GM21367 (cell line): ENCODE data around the gene MAD2L2.

ENCODE experiments used
- ATAC-seq: cut with Tn5 transposase; IDR thresholded peaks from one replicate; pipeline ENCODE4 v1.9.1; 2021; ENCODE audit not compliant: unreplicated experiment

MAD2L2 gene

DNA sequence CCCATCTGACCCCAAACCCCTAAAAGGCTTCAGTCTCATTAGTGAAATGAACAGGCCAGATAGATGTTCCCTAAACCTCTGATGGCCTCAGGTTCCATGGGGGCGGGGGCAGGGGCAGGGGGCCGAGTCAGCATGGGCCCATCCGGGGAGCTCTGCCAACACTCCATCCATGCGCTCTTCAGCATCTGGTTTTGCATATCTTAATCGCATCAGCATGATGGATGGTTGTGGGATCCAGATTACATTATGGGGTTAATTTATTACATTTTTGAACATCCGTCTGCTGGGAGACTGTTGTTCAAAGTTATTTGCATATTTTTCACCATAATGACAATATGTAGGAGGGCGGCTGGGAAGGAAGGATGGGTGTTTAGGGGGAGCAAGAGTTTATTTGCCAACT, 3.1 kb upstream of the MAD2L2 start:
- ATAC-seq, result no peak

DNA sequence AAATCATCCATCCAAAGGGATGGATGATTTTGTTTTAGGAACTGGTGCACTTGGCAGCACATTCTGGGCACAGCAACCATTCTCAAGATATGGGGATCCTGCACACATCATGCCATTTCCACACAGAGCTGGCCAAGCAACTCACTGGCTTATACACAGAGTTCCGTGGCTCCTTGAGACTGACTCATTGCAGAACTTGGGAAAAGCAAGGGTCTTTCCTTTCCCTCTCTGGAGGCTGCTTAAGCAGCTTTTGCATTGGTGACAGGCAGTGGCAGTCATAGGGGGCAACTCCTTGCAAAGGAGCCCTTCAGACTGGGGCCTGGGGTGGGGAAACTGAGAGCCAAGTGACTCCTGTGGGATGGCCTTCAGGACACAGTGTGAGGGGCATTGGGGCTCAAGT, 1.9 kb upstream of the MAD2L2 start:
- ATAC-seq, result no peak

DNA sequence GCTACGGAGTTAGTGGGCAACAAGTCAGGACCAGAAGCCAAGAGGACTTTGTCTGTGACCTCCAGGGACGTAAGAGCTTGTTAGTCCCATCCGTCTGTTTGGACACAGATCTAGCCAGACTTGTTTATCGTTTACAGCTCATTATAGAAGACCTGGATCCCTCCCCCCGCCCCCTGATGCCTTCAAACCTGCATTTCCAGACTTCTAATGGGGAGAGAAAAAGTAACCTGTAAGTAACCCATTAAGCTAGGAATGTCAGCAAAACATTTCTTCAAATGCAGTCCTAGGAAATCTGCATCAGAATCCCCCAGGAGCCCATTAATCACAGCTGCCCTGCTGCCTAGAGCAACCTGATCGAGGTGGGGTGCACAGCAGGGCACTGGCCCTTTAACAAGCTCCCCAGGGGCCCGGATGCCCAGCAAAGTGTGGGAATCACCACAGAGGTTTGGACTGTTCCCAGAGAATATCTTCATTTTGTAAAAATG, 1.4 kb upstream of the MAD2L2 start:
- ATAC-seq, result no peak

GRCh38 chr1:11680270-11681070, 478 bp downstream of the MAD2L2 start:
- no peak for ATAC-seq

DNA sequence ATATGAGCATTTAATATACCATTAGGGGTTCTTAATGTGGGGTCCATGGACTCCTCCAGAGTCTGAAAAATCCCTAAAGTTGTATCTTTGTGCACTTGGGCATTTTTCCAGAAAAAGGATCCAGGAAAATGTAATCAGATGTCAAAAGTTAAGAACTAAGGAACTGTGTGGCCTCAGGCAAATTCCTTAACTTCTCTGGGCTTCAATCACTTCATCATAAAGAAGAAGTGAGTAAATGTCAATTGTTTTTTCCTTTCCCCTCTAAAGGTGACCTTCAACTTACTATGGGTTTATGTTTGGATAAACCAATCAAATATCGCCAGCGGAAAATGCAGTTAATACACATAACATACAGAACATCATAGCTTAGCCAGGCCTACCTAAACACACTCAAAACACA, 2.5 kb downstream of the MAD2L2 start:
- ATAC-seq, result no peak

DNA sequence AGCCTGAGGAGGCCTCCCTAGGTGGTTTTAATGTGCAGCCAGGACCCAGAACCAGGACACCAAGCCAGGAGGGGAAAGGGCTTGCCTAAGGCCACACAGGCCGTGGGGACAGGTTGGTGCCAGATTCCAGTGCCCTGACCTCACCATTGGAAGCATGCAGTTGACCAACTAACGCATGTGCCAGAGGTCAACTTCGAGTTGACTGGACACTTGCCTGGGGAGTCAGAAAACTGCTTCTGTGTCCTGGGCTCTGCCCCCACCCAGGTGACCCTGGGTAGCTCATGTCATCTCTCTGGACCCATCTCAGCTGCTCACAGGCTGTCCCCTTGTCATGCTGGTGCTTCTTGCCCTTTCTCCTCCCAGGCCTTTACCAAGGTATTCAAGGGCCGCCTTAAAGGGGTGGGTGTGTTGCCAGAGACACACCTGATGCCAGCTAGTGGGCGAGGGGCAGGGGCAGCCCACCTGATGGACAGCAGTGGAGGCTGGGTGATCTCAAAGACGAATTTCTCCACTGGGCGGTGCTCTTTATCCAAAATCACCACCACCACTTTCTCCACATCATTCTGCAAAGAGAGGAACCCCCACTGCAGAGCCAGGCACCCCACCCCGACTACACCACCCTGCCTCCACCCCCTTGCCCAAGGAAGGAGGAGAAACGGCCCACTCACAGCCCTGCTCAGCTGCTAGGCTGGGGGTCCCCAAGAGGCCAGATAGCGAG, 4.4 kb downstream of the MAD2L2 start:
- ATAC-seq, result no peak

DNA sequence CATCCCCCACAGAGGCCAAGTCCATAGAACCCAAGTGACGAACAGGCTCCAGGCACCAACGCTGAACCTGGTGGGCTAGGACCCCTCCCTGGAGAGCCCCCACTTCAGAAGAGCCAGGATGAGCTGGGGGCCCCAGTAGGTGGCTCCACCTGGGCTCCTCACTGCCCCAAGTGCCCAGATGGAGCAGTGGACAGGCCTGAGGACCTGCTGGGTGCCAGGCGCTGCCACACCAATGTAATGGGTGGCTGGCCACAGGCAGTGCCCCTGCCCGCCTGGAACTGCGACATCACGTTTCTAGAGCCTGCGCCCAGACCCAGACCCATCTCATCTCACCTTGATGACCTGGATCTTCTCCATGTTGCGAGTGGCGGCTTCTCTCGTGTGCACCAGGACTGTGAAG, 5.6 kb downstream of the MAD2L2 start:
- no peak for ATAC-seq

- no peak for ATAC-seq
Measured at GRCh38 chr1:11674488-11674887, 6.5 kb downstream of the MAD2L2 start.

DNA sequence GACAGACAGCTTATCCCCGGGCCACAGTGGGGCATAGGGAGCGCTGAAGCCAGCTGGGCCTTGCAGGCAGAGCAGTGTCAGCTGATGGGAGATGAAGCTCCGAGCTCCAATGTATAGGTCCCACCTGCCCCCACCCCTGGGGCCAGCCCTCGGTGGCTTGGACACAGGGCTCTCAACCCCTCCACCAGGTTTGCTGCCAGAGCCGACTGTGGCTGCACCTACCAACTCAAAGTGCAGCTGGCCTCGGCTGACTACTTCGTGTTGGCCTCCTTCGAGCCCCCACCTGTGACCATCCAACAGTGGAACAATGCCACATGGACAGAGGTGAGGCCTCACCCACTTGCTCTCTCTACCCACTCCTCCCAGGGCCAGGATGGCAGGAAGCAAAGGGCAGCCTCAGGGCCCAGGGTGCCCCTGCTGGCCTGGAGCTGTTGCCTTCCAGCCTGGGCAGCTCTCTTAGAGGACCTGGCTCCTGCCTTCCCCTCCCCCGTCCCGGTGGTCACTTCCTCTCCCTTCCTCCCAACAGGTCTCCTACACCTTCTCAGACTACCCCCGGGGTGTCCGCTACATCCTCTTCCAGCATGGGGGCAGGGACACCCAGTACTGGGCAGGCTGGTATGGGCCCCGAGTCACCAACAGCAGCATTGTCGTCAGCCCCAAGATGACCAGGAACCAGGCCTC, 7.7 kb downstream of the MAD2L2 start:
- ATAC-seq, result no peak

DNA sequence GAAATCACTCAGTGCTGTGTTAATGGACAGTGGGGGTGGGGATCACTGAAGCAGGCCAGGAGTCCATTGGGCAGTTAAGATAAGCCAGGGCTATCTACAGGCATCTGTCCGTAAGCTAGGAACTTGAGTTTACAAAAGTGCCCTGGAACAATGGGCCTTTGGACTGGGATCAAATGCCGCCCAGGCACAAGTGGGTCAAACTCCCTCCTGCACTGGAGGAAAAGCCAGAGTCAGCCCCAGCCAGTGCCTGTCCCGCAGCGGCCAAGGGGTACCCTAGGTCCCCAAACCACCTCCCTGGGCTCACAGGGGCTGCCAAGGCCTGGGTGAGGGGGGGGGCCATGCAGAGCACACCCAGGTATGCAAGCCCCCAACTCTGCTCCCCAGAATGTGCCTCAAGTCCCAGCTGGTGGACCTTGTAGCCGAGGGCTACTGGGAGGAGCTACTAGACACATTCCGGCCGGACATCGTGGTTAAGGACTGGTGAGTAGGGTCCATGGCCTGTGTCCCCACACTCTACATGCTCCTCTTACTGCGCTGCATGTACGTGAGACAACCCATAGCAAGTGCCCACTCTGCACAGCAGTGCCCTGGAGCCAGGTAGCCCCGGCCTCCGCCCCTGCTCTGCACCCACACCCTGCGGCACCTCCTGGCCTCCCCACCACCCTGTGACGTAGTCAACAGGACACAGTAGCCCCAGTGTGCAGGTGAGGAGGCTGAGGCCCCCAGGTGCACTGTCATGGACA, 9.2 kb downstream of the MAD2L2 start:
- no peak for ATAC-seq

GRCh38 chr1:11671205-11671543, 9.8 kb downstream of the MAD2L2 start:
- ATAC-seq, result no peak

GRCh38 chr1:11670747-11671146, 10.2 kb downstream of the MAD2L2 start:
- ATAC-seq, result no peak

DNA sequence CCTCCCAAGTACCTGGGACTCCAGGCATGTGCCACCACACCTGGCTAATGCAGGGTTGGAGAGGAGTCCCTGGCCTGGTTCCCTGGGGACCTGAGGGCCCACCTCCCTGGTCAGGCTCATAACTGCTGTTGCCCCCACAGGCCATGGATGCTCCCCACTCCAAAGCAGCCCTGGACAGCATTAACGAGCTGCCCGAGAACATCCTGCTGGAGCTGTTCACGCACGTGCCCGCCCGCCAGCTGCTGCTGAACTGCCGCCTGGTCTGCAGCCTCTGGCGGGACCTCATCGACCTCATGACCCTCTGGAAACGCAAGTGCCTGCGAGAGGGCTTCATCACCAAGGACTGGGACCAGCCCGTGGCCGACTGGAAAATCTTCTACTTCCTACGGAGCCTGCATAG, 12.4 kb downstream of the MAD2L2 start:
- no peak for ATAC-seq

- ATAC-seq, result peak; percentile 35
Measured at GRCh38 chr1:11664336-11665065, 16.4 kb downstream of the MAD2L2 start.

GRCh38 chr1:11661103-11661502, 19.8 kb downstream of the MAD2L2 start:
- no peak for ATAC-seq

DNA sequence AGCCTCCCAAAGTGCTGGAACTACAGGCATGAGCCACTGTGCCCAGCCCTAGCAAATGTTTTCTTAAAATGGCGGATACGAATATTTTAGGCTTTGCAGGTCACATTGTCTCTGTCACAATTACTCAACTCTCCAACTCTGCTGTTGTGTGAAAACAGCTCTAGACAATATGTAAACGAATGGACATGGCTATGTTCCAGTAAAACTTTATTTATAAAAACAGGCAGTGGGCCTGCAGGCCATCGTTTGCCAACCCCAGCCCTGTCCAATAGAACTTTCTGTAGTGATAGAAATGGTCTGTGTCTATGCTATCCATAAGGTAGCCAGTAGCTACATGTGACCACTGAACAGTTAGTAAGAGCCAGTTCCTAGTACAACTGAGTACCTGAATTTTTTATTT, 21.2 kb downstream of the MAD2L2 start:
- no peak for ATAC-seq

DNA sequence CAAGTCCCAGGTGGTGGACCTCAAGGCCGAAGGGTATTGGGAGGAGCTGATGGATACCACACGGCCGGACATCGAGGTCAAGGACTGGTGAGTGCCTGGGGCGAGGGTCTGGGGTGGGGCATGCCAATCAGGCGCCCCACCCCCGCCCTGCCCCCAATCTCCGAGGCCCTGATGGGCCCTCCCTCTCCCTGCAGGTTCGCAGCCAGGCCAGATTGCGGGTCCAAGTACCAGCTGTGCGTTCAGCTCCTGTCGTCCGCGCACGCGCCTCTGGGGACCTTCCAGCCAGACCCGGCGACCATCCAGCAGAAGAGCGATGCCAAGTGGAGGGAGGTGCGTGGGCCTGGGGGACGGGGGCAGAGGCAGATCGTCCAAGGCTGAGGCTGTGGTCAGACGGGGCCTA, 22.4 kb downstream of the MAD2L2 start:
- ATAC-seq, result no peak

DNA sequence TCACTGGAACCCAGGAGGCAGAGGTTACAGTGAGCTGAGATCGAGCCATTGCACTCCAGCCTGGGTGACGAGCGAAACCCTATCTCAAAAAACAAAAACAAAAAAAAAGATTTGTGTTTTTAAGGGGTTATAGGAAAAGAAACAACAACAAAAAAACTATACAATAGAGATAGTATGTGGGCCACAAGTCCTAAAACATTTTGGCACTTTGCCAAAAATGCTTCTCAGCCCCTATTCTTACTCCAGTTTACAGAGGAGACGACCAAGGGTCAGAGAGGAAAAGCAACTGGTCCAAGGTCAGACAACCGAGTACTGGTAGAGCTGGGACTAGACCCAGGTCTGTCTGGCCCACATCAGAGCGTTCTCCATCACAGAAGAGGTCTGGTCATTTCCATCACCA, 23.3 kb downstream of the MAD2L2 start:
- ATAC-seq, result no peak

DNA sequence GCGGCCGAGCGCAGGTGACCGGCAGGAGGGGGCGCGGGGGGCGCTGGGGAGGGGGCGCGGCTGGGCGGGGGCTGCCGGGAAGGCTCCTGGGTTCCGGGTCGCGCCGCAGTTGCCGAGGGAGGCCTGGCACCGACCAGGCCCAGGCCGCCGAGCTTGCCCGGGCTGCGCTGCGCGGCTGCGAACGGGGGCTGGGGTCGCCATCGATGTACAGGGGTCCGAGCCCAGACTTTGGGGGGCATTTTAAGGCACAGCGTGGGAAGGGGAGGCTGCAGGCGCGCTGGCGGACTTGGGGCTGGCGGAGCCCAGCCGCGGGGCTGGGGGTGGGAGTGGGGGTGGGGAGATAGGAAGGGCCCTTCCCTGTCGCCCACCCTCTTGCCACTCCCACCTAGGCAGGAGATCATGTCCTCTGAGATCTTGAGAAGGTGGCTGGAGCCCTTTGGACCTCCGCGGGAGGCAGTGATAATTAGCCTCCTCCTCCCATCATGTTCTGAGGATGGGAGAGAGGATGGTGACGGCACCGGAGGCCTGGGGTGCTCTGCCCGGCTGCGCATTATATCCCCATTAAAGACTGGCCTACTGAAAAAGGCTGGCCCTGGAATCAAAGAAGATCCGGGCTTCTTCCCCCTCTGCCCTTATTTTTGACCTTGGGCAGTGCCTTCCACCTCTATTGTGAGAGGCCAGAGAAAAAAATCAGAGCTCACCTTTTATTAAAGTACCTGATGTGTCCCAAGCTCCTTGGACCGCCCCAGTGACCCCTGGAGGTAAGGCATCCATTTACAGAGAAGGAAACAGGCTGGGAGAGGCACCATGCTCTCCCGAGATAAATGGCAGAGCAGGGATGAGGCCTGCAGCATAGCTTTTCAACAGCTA, 25.8 kb downstream of the MAD2L2 start:
- no peak for ATAC-seq
